ENCODE results near the gene SHROOM3. TPM values are rescaled to one million over a fixed set of nuclear protein-coding genes. Genes with fewer than 3 reads are reported as not detected.

Gene SHROOM3
- total and polyA plus RNA-seq, 8 donors = 13.5 to 96.9 (median 16.9) TPM

DNA sequence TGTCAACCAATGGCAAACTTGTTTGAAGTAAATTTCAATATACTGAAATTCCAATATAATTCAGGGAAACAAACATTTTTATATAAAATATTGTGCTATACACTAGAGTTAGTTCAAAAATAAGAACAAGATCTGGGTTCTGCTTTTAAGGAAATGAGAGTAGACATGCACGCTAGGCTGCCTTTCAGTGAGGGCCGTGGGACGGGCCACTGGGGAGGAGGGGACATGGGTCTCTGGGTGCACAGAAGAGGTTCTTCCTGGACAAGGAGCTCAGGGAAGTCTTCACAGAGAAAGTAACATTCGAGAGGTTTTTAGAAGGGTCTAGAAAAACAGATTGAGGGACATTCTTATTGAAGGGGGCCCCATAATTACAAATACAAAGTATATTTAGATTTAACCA lies 64.4 kb downstream of the SHROOM3 start:
- H3K4me3 ChIP-seq = no peak overlapping the region
- H3K27me3 ChIP-seq = no peaks in the 10 kb centered on the region
- H3K9me3 ChIP-seq = no peaks in the 10 kb centered on the region
- H3K27ac ChIP-seq = no peak overlapping the region
- no peaks in the 10 kb centered on the region for H3K36me3 ChIP-seq
- intact Hi-C loops (cut with DNase I) = no loop called here
- DNase-seq (no peak), ATAC-seq (no peak)
- TF ChIP-seq, protein P1, sequence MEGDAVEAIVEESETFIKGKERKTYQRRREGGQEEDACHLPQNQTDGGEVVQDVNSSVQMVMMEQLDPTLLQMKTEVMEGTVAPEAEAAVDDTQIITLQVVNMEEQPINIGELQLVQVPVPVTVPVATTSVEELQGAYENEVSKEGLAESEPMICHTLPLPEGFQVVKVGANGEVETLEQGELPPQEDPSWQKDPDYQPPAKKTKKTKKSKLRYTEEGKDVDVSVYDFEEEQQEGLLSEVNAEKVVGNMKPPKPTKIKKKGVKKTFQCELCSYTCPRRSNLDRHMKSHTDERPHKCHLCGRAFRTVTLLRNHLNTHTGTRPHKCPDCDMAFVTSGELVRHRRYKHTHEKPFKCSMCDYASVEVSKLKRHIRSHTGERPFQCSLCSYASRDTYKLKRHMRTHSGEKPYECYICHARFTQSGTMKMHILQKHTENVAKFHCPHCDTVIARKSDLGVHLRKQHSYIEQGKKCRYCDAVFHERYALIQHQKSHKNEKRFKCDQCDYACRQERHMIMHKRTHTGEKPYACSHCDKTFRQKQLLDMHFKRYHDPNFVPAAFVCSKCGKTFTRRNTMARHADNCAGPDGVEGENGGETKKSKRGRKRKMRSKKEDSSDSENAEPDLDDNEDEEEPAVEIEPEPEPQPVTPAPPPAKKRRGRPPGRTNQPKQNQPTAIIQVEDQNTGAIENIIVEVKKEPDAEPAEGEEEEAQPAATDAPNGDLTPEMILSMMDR (IDR thresholded peaks at IDR 0.05) = no peak
- H3K4me1 ChIP-seq = no peaks in the 10 kb centered on the region

DNA sequence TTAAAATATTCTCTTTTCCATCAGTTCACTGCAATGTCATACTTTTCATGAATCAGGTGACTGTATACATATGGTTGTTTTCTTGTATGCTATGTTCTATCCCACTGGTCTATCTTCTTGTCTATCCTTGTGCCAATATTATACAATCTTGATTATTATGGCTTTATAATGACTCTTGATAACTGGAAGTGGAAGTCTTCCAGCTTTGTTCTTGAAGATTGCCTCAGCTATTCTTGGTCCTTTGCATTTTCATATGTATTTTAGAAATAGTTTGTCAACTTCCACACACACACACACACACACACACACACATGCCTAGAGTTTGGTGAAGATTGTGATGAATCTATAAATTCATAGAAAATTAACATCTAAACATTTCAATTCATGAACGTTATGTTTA lies 67.9 kb downstream of the SHROOM3 start:
- intact Hi-C loops (cut with DNase I) = loop anchor here in 1 of 2 donors (5.0 kb wide), 1 partner anchor 71 kb away; no protein-coding TSS in a partner anchor
- no peaks in the 10 kb centered on the region for H3K4me1 ChIP-seq
- H3K27ac ChIP-seq = no peak overlapping the region
- H3K4me3 ChIP-seq = no peak overlapping the region
- H3K27me3 ChIP-seq = no peaks in the 10 kb centered on the region
- no peaks in the 10 kb centered on the region for H3K36me3 ChIP-seq
- DNase-seq = no peak
- TF ChIP-seq, protein P1 (IDR thresholded peaks at IDR 0.05) = no peak
- no peak for ATAC-seq
- H3K9me3 ChIP-seq = no peaks in the 10 kb centered on the region

DNA sequence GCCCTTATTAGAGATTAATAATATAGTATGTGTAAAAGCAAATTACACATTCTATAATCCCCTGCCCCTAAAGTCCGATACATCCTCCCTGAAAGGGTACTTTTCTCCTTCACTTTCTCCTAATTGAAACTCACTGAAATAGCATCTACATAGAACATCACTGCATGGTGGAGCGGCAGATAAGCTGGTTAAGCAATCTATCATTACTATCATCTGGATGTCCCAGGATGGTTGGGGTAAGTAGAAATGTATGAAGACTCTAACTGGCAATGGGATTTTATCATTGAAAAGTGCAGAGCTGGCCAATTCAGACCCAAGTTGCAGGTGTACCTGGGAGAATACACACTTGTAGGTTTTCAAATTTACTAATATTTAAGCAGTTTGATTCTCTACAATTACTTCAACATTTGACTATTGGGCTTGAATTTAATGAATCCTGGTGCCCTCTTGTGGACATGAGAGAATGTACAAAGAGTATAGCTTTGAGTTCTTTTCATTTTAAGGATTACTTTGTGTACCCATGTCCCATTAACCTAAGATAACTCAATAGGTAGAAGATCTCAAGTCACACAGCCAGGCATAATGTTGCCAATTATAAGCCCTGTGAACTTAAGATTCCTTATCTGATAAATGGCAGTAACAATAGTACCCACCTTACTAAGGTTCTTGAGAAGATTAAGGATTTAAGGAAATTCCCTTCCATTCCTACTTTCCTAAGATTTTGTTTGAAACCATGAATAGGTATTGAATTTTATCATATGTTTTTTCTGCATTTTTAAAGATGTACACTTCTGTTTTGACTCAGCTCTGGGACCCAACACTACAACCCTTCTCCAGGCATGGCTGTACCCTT lies 69.8 kb downstream of the SHROOM3 start:
- ATAC-seq (peak; percentile 72), DNase-seq (peak in 1 of 4 donors; percentile 54)
- intact Hi-C loops (cut with DNase I) = loop anchor here in 1 of 2 donors (5.0 kb wide), 1 partner anchor 73 kb away; no protein-coding TSS in a partner anchor
- Histone ChIP-seq H3K27me3 (no peaks in the 10 kb centered on the region), H3K9me3 (no peaks in the 10 kb centered on the region), H3K4me3 (no peak overlapping the region), H3K36me3 (no peaks in the 10 kb centered on the region), H3K4me1 (no peaks in the 10 kb centered on the region), H3K27ac (no peak overlapping the region)
- TF ChIP-seq, protein P1 (IDR thresholded peaks at IDR 0.05) = peak; percentile 44 to 65

DNA sequence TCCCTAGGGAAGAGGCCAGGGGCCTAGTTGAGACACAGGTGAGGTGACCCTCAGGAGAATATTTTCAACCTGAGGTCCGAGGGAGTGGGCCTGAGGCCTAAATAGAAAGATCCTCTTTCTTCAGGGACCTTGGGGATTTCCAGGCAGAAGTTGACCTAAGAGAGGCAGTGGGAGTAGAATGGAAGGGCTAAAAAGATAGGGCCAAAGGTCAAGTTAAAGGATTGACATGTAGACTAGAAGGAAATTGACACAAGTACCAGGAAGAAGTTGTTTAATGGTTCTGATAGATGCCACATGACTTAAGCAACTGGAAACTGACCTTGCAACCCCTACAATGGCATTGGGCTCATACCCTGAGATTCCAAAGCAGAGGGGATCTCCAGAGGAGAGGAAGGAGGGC lies 76.9 kb downstream of the SHROOM3 start:
- H3K27me3 ChIP-seq = no peaks in the 10 kb centered on the region
- H3K4me1 ChIP-seq = peaks cover 0 to 14% of the 10 kb centered on the region in 2 donors
- TF ChIP-seq, protein P1 (IDR thresholded peaks at IDR 0.05) = no peak
- no peaks in the 10 kb centered on the region for H3K36me3 ChIP-seq
- no peak overlapping the region for H3K4me3 ChIP-seq
- ATAC-seq (no peak), DNase-seq (no peak)
- no peak overlapping the region for H3K27ac ChIP-seq
- intact Hi-C loops (cut with DNase I) = no loop called here
- peaks cover 0 to 4% of the 10 kb centered on the region in 2 donors for H3K9me3 ChIP-seq

DNA sequence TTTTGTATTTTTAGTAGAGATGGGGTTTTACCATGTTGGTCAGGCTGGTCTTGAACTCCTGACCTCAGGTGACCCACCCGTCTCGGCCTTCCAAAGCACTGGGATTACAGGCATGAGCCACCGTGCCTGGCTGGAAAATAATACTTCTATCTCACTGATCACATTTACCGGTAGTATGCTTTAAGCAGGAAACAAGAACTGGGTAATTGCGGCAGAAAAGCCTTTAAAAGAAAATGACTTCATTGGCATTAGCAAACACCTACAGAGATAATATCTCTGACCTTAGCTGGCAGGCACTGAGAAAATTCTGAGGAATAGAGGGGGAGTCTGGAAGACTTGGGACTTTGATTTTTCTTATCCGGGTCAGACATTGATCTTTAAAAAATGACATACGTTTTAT lies 78.5 kb downstream of the SHROOM3 start:
- TF ChIP-seq, protein P1 (IDR thresholded peaks at IDR 0.05) = no peak
- Histone ChIP-seq H3K9me3 (peaks cover 0 to 4% of the 10 kb centered on the region in 2 donors), H3K36me3 (no peaks in the 10 kb centered on the region), H3K4me3 (no peak overlapping the region), H3K27me3 (no peaks in the 10 kb centered on the region), H3K4me1 (peaks cover 0 to 14% of the 10 kb centered on the region in 2 donors), H3K27ac (no peak overlapping the region)
- intact Hi-C loops (cut with DNase I) = no loop called here
- no peak for ATAC-seq
- no peak for DNase-seq

Data from left lung (tissue), 10 donors.